BLaER1 (cell line): ENCODE measurements around the gene NSMF.

Source experiments
- H3K27ac ChIP-seq: shearing (Covaris generic); formaldehyde crosslinking; 2 replicates; pipeline ENCODE4 v1.8.1; 2022
- H3K27me3 ChIP-seq: shearing (Covaris generic); formaldehyde crosslinking; 2 replicates; pipeline ENCODE4 v1.8.1; 2022
- H3K36me3 ChIP-seq: shearing (Covaris generic); formaldehyde crosslinking; 2 replicates; pipeline ENCODE4 v1.8.1; 2022
- H3K4me1 ChIP-seq: shearing (Covaris generic); formaldehyde crosslinking; 2 replicates; pipeline ENCODE4 v1.8.1; 2022
- H3K4me2 ChIP-seq: shearing (Covaris generic); formaldehyde crosslinking; 2 replicates; pipeline ENCODE4 v1.8.1; 2022
- H3K4me3 ChIP-seq: shearing (Covaris generic); formaldehyde crosslinking; 2 replicates; pipeline ENCODE4 v1.8.1; 2022
- H3K9ac ChIP-seq: shearing (Covaris generic); formaldehyde crosslinking; 2 replicates; pipeline ENCODE4 v1.8.1; 2022
- H3K9me3 ChIP-seq: shearing (Covaris generic); formaldehyde crosslinking; 2 replicates; pipeline ENCODE4 v1.8.1; 2022
- H4K20me1 ChIP-seq: shearing (Covaris generic); formaldehyde crosslinking; 2 replicates; pipeline ENCODE4 v1.8.1; 2022
- Cebpa-rat ChIP-seq: shearing (Covaris generic); IDR thresholded peaks from 2 replicates; pipeline ENCODE4 v1.8.1; 2022

Gene NSMF

DNA sequence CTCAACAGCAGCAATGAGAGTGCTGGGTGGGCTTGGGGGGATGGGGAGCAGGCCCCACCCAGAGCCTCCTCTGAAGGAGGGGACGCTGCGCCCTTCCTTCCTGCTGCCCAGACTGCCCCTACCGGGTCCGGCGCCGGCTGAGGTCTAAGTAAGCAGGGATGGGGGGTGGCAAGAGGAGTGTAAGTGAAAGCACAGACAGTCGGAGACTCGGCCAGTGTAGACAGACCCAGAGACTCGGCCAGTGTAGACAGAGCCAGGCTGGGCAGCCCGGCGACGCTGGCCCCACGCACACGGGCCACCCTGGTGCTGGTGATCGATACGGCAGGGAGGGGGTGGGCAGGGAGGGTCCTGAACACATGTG is 10.6 kb downstream of the NSMF start:
- Histone ChIP-seq H4K20me1 (peaks cover 65% of the 10 kb centered on the region), H3K4me3 (no peak overlapping the region)

DNA sequence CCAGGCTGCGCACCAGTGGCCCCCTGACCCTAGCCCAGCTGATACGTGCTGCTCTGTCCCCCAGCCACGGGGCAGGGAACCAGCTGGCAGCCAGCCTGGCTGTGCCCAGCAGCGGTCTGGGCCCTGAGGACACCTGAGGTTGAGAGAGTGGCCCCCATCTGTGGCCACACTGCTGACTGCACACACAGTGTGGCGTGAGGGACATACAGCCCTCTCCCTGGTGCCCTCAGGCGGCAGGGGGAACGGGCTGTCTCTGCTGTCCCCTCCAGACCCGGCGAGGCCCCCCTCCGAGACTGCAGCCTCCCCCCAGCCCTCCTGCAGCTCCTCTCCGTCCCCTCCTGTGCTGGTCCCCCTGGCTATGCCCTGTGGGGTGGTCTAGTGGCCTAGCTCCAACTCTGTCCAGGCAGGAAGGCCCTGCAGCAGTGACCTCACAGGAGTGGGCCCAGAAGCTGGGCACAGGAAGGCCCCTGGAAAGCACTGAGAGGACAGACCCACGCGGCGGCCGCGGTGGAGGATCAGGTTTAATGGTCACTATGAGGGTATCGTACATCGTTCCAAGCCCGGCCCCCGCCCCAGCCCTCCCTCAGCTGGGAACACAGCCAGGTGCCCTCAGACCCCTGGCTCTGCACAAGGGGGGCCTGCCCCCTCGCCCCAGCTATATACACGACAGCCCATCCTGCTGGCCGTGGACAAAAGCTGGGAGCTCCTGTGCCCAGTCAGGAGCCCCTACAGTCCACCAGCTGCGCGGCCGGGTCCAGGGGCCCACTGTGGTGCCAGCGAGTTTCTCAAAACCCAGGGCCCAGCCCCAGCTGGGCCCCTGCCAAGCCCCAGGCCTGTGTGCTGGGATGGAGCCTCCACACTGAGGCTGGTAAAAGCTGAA is 11.2 kb downstream of the NSMF start:
- H3K27ac ChIP-seq = no peak overlapping the region
- peaks cover 63% of the 10 kb centered on the region for H3K4me1 ChIP-seq
- TF ChIP-seq Cebpa-rat = no peak
- no peaks in the 10 kb centered on the region for H3K9me3 ChIP-seq
- peaks cover 58% of the 10 kb centered on the region for H4K20me1 ChIP-seq
- no peak overlapping the region for H3K9ac ChIP-seq
- H3K36me3 ChIP-seq = peaks cover 20% of the 10 kb centered on the region
- H3K27me3 ChIP-seq = peaks cover 5% of the 10 kb centered on the region; the same call in 1 of the 2 replicates
- no peak overlapping the region for H3K4me3 ChIP-seq
- H3K4me2 ChIP-seq = no peak overlapping the region

More for the DNA sequence above, 10.6 kb downstream of the NSMF start:
- Histone ChIP-seq H3K9me3 (no peaks in the 10 kb centered on the region), H3K27me3 (0 out of 2 replicates have a peak, but pooled peaks cover 5% of the 10 kb centered on the region), H3K36me3 (peaks cover 26% of the 10 kb centered on the region), H3K27ac (no peak overlapping the region), H3K9ac (no peak overlapping the region), H3K4me1 (peaks cover 69% of the 10 kb centered on the region), H3K4me2 (no peak overlapping the region)
- TF ChIP-seq Cebpa-rat = no peak

DNA sequence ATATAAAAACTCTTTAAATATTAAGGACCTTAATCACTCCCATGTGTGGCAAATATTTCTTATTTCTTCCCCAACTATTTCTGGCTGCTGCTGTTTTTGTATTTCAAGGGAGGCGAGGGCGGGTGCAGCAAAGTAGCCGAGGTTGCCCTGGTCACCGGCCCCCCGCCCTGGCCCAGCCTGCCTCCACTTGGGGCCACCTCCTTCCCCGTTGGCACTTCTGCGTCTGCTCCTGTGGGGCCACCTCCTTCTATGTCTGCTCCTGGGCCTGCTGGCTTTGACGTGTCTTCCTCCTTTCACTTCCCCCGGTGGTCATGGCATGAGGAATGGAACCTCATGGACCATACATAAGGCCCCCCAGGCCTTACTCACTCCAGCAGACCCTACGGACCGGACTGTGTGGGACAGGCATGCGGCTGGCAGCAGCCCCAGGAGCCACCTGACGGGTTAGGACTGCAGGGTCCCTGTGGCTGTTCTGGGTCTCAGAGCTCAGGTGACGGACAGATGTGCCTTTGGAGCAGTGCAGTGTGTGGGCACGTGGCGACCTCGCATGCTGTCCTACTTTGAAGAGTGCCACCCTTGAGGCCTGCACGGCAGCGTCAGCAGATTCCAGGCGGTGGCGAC is 12.2 kb downstream of the NSMF start:
- peaks cover 53% of the 10 kb centered on the region for H3K4me1 ChIP-seq
- H3K4me3 ChIP-seq = no peak overlapping the region
- no peak overlapping the region for H3K27ac ChIP-seq
- H3K27me3 ChIP-seq = peaks cover 13% of the 10 kb centered on the region
- no peak for TF ChIP-seq Cebpa-rat
- H3K9ac ChIP-seq = no peak overlapping the region
- no peak overlapping the region for H3K4me2 ChIP-seq
- peaks cover 50% of the 10 kb centered on the region for H4K20me1 ChIP-seq
- H3K36me3 ChIP-seq = peaks cover 13% of the 10 kb centered on the region; the same call in 1 of the 2 replicates
- no peaks in the 10 kb centered on the region for H3K9me3 ChIP-seq

DNA sequence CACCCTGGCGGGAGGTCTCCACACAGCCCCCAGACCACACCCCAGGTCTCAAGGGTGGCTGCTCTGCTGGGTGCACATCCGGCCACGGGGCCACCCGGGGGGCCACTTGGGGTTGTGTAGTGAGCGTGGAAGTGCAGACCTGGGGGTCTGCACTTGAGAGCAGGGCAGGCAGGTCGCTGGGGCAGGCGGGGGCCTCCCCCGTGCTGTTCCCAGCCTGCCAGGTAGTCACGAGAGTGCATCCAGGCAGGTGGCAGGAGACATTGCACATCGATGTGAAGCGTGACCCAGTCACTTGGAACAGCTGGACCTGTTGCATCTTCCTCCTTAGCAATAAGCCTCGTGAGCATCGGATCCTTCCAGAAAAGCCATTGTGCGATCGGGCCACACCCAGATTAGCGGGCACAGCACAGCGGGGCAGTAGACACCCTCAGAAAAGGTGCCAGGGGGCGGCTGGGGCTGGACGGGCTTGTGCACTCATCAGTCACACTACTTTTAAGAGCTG is 13.2 kb downstream of the NSMF start:
- peaks cover 22% of the 10 kb centered on the region for H3K27me3 ChIP-seq
- no peak overlapping the region for H3K9ac ChIP-seq
- H3K27ac ChIP-seq = no peak overlapping the region
- peaks cover 50% of the 10 kb centered on the region for H4K20me1 ChIP-seq
- H3K4me1 ChIP-seq = peaks cover 48% of the 10 kb centered on the region
- no peaks in the 10 kb centered on the region for H3K9me3 ChIP-seq
- H3K36me3 ChIP-seq = peaks cover 13% of the 10 kb centered on the region; the same call in 1 of the 2 replicates
- TF ChIP-seq Cebpa-rat = no peak
- peak overlapping the region; percentile 33 for H3K4me2 ChIP-seq
- H3K4me3 ChIP-seq = no peak overlapping the region

DNA sequence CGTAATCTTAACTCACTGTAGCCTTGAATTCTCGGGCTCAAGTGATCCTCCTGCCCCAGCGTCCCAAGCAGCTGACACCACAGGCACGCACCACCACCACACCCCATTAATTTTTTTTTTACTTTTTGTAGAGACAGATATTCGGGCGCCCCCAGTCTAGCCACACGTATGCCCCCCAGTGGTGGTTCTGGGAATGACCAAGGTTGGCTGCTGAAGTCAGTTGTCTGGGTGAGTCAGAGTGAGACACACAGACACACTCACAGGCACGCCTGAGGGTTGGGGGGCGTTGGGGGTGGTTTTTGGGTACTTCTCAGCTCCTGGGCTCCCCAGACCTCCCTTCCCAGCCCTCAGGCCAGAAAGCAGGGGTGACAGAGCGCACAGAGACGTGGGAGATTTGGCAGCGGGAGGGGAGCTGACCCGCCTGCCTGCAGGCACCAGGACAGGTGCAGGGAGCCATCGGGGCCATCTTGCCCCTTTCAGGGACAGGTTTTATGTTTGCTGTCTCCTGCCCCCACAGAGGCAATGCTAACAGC is 13.8 kb downstream of the NSMF start:
- Histone ChIP-seq H3K9ac (no peak overlapping the region), H3K27ac (no peak overlapping the region), H3K9me3 (no peaks in the 10 kb centered on the region), H4K20me1 (peaks cover 50% of the 10 kb centered on the region), H3K27me3 (peaks cover 22% of the 10 kb centered on the region), H3K4me1 (peaks cover 42% of the 10 kb centered on the region), H3K4me2 (peak overlapping the region; percentile 33), H3K4me3 (no peak overlapping the region), H3K36me3 (peaks cover 13% of the 10 kb centered on the region; the same call in 1 of the 2 replicates)
- TF ChIP-seq Cebpa-rat = no peak

DNA sequence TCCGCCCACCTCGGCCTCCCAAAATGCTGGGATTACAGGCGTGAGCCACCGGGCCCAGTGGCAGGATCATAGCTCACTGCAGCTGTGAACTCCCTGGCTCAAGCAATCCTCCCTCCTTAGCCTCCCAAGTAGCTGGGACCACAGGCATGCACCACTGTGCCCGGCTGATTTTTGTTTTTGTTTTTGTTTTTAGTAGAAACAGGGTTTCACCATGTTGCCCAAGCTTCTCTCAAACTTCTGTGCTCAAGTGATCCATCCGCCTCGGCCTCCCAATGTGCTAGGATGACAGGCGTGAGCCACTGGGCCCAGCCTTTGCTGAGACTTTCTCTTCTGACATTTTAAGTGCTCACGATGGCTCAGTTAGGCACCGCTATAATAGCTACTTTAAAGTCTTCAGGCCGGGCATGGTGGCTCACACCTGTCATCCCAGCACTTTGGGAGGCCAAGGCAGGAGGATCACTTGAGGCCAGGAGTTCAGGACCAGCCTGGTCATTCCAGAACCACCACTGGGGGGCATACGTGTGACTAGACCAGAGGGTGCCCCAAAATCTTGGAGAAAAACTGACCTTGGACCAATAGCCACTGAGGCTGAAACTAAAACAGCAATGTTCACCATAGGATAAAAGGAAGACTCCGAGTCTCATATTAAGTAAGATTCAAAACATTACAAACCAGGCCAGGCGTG is 14.9 kb downstream of the NSMF start:
- peaks cover 22% of the 10 kb centered on the region for H3K27me3 ChIP-seq
- no peak overlapping the region for H3K4me3 ChIP-seq
- peaks cover 4% of the 10 kb centered on the region; the same call in 1 of the 2 replicates for H3K36me3 ChIP-seq
- H4K20me1 ChIP-seq = peaks cover 39% of the 10 kb centered on the region
- no peak for TF ChIP-seq Cebpa-rat
- no peak overlapping the region for H3K27ac ChIP-seq
- no peaks in the 10 kb centered on the region for H3K9me3 ChIP-seq
- H3K4me1 ChIP-seq = peaks cover 31% of the 10 kb centered on the region
- H3K4me2 ChIP-seq = no peak overlapping the region
- no peak overlapping the region for H3K9ac ChIP-seq

DNA sequence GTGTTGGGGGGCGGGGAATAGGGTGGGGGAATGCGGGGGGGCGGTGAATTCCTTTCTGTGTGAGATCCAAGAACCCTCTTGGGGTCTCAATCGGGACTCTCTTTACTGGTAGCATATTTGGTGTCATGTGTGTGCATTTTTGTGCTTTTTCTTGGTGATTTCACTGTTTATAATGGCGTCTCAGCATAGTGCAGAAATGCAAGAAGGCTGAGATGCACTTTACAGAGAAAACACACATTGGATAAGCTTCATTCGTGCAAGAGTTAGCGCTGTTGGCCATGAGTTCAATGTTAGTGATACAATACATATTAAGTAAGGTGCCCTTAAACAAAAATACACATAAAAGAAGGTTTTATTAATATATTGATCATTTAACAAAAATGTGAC is 17.2 kb downstream of the NSMF start:
- H3K9ac ChIP-seq = no peak overlapping the region
- no peak overlapping the region for H3K27ac ChIP-seq
- no peak overlapping the region for H3K4me3 ChIP-seq
- H4K20me1 ChIP-seq = peaks cover 16% of the 10 kb centered on the region
- H3K4me1 ChIP-seq = peaks cover 37% of the 10 kb centered on the region
- H3K36me3 ChIP-seq = no peaks in the 10 kb centered on the region
- H3K4me2 ChIP-seq = no peak overlapping the region
- peaks cover 22% of the 10 kb centered on the region for H3K27me3 ChIP-seq
- TF ChIP-seq Cebpa-rat = no peak
- no peaks in the 10 kb centered on the region for H3K9me3 ChIP-seq

DNA sequence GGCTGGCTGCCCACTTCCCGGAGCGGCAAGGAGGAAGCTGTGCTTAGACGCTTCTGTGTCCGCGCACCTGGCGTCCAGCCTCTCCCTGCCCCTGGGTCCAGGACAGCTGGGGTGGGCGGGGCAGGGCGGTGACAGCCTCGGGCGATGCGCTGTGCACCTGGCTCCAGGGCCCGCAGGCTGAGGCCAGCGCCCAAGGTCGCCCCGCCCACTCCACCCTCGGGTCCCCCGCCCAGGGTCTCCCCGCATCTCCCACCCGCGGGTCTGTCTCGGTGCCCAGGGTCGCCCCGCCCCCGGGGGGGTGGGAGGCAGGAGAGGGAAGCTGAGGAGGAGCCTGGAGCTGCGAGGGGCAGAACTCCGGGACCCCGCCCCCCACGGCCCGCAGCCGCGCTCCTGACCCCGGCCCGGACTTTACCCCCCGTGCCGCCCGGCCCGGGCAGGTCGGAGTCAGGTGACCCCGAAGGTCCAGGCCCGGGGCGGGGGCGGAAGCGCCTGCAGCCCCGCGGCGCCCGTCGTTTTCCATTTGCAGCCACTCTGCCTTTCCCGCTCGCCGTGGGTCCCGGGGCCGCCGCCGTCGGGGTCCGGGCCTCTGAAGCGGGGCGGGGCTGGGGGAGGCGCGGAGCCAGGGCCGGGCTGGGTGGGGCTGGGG is 17.7 kb downstream of the NSMF start, which contains the start of gene ENTPD8:
ENTPD8 (minus strand) TSS at position 69 of the 646 bp plus-strand sequence. CDS start 3,072 bp downstream, outside the sequence.
- Histone ChIP-seq H3K4me2 (peak within 1 kb of the TSS; percentile 92), H3K36me3 (no peaks in the 10 kb centered on the region), H3K4me1 (peaks cover 39% of the 10 kb centered on the region), H4K20me1 (peaks cover 11% of the 10 kb centered on the region), H3K27ac (no peak within 1 kb of the TSS), H3K4me3 (peak within 1 kb of the TSS; percentile 61), H3K9ac (no peak within 1 kb of the TSS), H3K9me3 (no peaks in the 10 kb centered on the region), H3K27me3 (peaks cover 19% of the 10 kb centered on the region)
- TF ChIP-seq Cebpa-rat = no peak

DNA sequence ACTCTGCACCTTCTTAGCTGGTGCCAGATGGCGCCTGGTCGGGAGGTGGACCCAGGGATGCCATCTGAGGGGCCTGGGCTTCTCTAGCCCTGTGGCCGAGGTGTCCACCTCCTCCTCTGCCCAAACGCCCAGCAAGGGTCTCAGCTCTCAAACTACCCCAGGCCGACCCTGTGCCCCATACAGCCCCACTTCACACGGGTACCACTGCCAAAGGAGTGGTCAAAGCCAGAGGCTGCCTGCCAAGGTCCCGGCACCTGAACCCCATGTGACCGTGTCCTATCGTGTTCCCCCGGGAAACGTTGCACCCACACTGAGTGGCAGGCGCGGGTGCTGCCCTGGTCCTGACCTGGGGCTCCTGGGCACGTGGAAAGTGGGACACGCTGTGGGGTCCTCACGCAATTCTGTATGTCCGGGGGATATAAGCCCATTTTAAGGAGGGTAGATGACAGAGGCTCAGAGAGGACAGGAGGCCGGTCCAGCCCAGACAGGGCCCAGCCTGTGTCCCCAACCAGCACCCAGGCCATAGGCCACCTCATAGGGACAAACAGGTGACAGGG is 19.9 kb downstream of the NSMF start:
- H3K27me3 ChIP-seq = peaks cover 17% of the 10 kb centered on the region
- no peaks in the 10 kb centered on the region for H3K9me3 ChIP-seq
- H3K4me3 ChIP-seq = no peak overlapping the region
- no peaks in the 10 kb centered on the region for H4K20me1 ChIP-seq
- H3K4me1 ChIP-seq = peaks cover 46% of the 10 kb centered on the region
- no peak overlapping the region for H3K4me2 ChIP-seq
- H3K36me3 ChIP-seq = no peaks in the 10 kb centered on the region
- TF ChIP-seq Cebpa-rat = no peak
- no peak overlapping the region for H3K27ac ChIP-seq
- H3K9ac ChIP-seq = no peak overlapping the region
